DND-41 (cell line): ENCODE results near the gene GGT5.

ENCODE experiments used
- ATAC-seq: fragments of 200-7000 bp; cut with Tn5 transposase; 3 replicates; pipeline ENCODE4 v1.9.1; 2021; ENCODE audit warnings: low read depth; ENCODE audit not compliant: insufficient read depth
- DNase-seq: peaks from one replicate; pipeline ENCODE4 v3.0.0-alpha.2; 2020
- H2AFZ ChIP-seq: 2 replicates; pipeline ENCODE4 v1.6.0; 2012; ENCODE audit warnings: low read depth, low read length
- H3K27ac ChIP-seq: 2 replicates; pipeline ENCODE4 v1.5.1; 2012; ENCODE audit warnings: low read length, inconsistent platforms
- H3K27me3 ChIP-seq: fragments of 200-600 bp; sonication (generic); 2 replicates; pipeline ENCODE4 v1.6.0; 2012; ENCODE audit warnings: low read length, mild to moderate bottlenecking, inconsistent platforms; ENCODE audit not compliant: insufficient read depth, poor library complexity
- H3K36me3 ChIP-seq: 2 replicates; pipeline ENCODE4 v1.5.1; 2012; ENCODE audit warnings: low read length, inconsistent platforms; ENCODE audit not compliant: insufficient read depth
- H3K4me1 ChIP-seq: 2 replicates; pipeline ENCODE4 v1.5.1; 2012; ENCODE audit warnings: mild to moderate bottlenecking, low read length; ENCODE audit not compliant: insufficient read depth
- H3K4me2 ChIP-seq: 2 replicates; pipeline ENCODE4 v1.6.0; 2012; ENCODE audit warnings: mild to moderate bottlenecking, moderate library complexity, low read length, inconsistent platforms; ENCODE audit not compliant: insufficient read depth
- H3K4me3 ChIP-seq, 2 experiments: fragments of 200-600 bp in 1 of 2; shearing (Covaris generic) in 1 of 2; 2 replicates each; pipeline ENCODE4 v1.5.1; 2012 to 2016; ENCODE audit warnings: inconsistent platforms in 2 of 2, low read length in 2 of 2, mild to moderate bottlenecking in 2 of 2, low read depth in 1 of 2, moderate library complexity in 1 of 2
- H3K79me2 ChIP-seq: 2 replicates; pipeline ENCODE4 v1.6.0; 2012; ENCODE audit warnings: low read length, inconsistent platforms; ENCODE audit not compliant: insufficient read depth
- H3K9ac ChIP-seq: 2 replicates; pipeline ENCODE4 v1.6.0; 2012; ENCODE audit warnings: low read depth, mild to moderate bottlenecking, inconsistent platforms, low read length, moderate library complexity
- H3K9me3 ChIP-seq: 2 replicates; pipeline ENCODE4 v1.5.1; 2012; ENCODE audit warnings: low read length, moderate library complexity, mild to moderate bottlenecking, inconsistent platforms; ENCODE audit not compliant: insufficient read depth, severe bottlenecking
- H4K20me1 ChIP-seq: 2 replicates; pipeline ENCODE4 v1.6.0; 2012; ENCODE audit warnings: low read length; ENCODE audit not compliant: insufficient read depth
- CTCF ChIP-seq: IDR thresholded peaks from 2 replicates; pipeline ENCODE4 v1.5.1; 2012; ENCODE audit warnings: borderline replicate concordance, low read length, moderate library complexity, mild to moderate bottlenecking; ENCODE audit not compliant: poor library complexity, severe bottlenecking; ENCODE audit errors: extremely low read depth
- EZH2 ChIP-seq: IDR thresholded peaks from 3 replicates; pipeline ENCODE4 v1.6.1; 2012; ENCODE audit warnings: borderline replicate concordance, low read depth, mild to moderate bottlenecking, moderate library complexity, low read length, inconsistent platforms; ENCODE audit not compliant: severe bottlenecking

Gene GGT5

DNA sequence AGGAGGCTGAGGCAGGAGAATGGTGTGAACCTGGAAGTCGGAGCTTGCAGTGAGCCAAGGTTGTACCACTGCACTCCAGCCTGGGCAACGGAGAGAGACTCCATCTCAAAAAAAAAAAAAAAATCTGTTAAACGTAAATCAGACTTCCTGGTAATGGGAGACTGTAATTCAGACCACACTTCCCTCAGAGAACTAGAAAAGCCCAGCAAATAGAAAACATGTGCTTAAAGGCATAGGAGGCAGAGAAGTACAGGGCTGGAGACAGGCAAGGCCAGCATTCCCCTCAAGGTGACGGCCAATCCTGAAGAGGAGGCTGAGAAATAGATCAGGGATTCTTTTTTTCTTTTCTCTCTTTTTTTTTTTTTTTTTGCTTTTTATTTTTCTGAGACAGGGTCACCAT, 8.2 kb downstream of the GGT5 start:
- no peaks in the 10 kb centered on the region for H3K27me3 ChIP-seq
- H4K20me1 ChIP-seq: no peaks in the 10 kb centered on the region
- H2AFZ ChIP-seq: no peak overlapping the region
- no peaks in the 10 kb centered on the region for H3K36me3 ChIP-seq
- no peak overlapping the region for H3K27ac ChIP-seq
- no peaks in the 10 kb centered on the region for H3K9me3 ChIP-seq
- H3K4me1 ChIP-seq: no peaks in the 10 kb centered on the region
- TF ChIP-seq CTCF: no peak
- TF ChIP-seq EZH2: no peak
- H3K4me2 ChIP-seq: no peak overlapping the region
- H3K9ac ChIP-seq: no peak overlapping the region
- no peak overlapping the region for H3K4me3 ChIP-seq
- no peak for DNase-seq
- ATAC-seq: no peak
- no peaks in the 10 kb centered on the region for H3K79me2 ChIP-seq

- no peaks in the 10 kb centered on the region for H3K79me2 ChIP-seq
- no peak for TF ChIP-seq CTCF
- no peak for TF ChIP-seq EZH2
- no peaks in the 10 kb centered on the region for H3K9me3 ChIP-seq
- H3K4me3 ChIP-seq: no peak overlapping the region
- no peaks in the 10 kb centered on the region for H3K4me1 ChIP-seq
- H3K36me3 ChIP-seq: no peaks in the 10 kb centered on the region
- no peak for ATAC-seq
- H4K20me1 ChIP-seq: peaks cover 4% of the 10 kb centered on the region; the same call in 1 of the 2 replicates
- no peak overlapping the region for H3K4me2 ChIP-seq
- no peak overlapping the region for H3K9ac ChIP-seq
- H3K27ac ChIP-seq: no peak overlapping the region
- H3K27me3 ChIP-seq: no peaks in the 10 kb centered on the region
- DNase-seq: no peak
- no peak overlapping the region for H2AFZ ChIP-seq
These were observed 9.6 kb downstream of the GGT5 start for GRCh38 chr22:24235315-24235714.

DNA sequence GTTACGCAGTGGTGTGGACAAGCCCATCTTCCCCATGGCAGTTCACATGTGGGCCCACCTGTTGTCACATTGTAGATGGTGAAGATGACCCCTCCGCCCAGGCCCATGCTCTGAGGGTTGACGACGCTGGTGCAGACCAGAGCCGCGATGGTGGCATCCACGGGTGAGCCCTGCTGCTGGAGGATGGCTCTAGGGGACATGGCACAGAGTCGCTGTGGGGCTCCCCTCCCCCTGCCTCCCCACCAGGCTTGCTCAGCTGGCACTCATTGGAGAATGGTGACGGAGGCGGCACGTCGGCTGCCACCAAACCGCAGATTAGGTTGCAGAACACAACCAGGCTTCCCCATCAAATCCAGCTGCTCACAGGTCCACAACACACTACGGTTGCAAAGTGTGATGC, 11.1 kb downstream of the GGT5 start:
- ATAC-seq (no peak), DNase-seq (no peak)
- H3K36me3 ChIP-seq: no peaks in the 10 kb centered on the region
- H3K4me3 ChIP-seq: no peak overlapping the region
- H3K27ac ChIP-seq: no peak overlapping the region
- no peak for TF ChIP-seq EZH2
- TF ChIP-seq CTCF: no peak
- no peak overlapping the region for H3K9ac ChIP-seq
- peaks cover 4% of the 10 kb centered on the region; the same call in 1 of the 2 replicates for H4K20me1 ChIP-seq
- H3K9me3 ChIP-seq: no peaks in the 10 kb centered on the region
- no peak overlapping the region for H2AFZ ChIP-seq
- H3K79me2 ChIP-seq: no peaks in the 10 kb centered on the region
- no peak overlapping the region for H3K4me2 ChIP-seq
- H3K4me1 ChIP-seq: no peaks in the 10 kb centered on the region
- no peaks in the 10 kb centered on the region for H3K27me3 ChIP-seq

- no peak overlapping the region for H3K4me2 ChIP-seq
- no peaks in the 10 kb centered on the region for H3K9me3 ChIP-seq
- TF ChIP-seq EZH2: no peak
- TF ChIP-seq CTCF: no peak
- no peak overlapping the region for H3K27ac ChIP-seq
- H3K4me1 ChIP-seq: no peaks in the 10 kb centered on the region
- H3K36me3 ChIP-seq: no peaks in the 10 kb centered on the region
- H3K9ac ChIP-seq: no peak overlapping the region
- H3K79me2 ChIP-seq: no peaks in the 10 kb centered on the region
- H3K27me3 ChIP-seq: no peaks in the 10 kb centered on the region
- H3K4me3 ChIP-seq: no peak overlapping the region
- peaks cover 4% of the 10 kb centered on the region; the same call in 1 of the 2 replicates for H4K20me1 ChIP-seq
- ATAC-seq (no peak), DNase-seq (no peak)
- H2AFZ ChIP-seq: no peak overlapping the region
These were observed 11.6 kb downstream of the GGT5 start for GRCh38 chr22:24233235-24233634.
